ENCODE results near the gene PSMD13.
"Not testable (repeated sequence)": the region's sequence is repeated elsewhere in the genome, so short reads cannot be mapped to it uniquely, and the experiment has no call there.

PSMD13 gene

GRCh38 chr11:236774-237767 is at the start of gene PSMD13:
Gene PSMD13 (plus strand): TSS chr11:236976. CDS start chr11:237050, 74 bp downstream.
- peak; percentile 95 for DNase-seq

DNA sequence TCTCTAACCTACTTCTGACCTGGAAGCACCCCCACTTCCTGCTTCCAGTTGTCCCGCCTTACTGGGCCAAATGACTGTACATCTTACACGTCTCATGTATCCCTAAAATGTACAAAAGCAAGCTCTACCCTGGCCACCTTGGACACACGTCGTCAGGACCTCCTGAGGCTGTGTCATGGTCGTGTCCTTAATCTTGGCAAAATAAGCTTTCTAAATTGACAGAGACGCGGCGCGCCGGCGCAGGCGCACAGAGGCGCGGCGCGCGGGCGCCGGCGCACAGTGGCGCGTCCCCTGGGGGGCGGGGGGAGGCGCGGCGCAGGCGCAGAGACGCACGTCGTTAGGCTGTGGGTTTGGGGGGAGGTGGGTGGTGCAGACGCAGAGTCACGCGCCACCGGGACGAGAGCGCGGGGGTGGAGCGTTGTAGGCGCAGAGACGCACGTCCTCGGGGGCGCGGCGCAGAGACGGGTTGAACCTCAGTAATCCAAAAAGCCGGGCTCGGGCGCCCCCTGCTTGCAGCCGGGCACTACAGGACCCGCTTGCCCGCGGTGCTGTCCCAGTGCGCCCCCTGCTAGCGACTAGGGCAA is 47.5 kb upstream of the PSMD13 start:
- not testable (repeated sequence) for DNase-seq

- DNase-seq: not testable (repeated sequence)
These were observed 46.9 kb upstream of the PSMD13 start for GRCh38 chr11:189843-190311.

DNA sequence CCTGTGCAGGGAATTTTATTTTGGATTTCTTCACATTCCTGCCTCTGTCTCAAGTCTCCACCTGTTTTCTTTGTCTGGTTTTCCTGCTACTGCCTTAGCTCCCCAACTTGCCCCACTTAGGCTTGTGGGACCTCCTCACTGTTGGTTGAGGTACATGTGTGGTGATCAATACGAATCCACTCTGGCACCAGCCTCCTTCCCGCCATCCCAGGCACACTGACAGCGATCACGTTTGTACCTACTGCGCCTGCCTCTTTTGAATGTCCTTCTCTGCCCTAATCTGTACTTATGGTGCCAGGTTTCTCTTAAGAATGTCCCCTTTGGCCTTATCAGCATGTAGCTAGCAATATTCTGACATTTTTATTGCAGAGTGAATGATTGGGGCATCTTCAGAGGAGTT is 46.2 kb upstream of the PSMD13 start:
- not testable (repeated sequence) for DNase-seq

GRCh38 chr11:191490-192478 is 45.0 kb upstream of the PSMD13 start:
- not testable (repeated sequence) for DNase-seq

GRCh38 chr11:192674-193128 is 44.1 kb upstream of the PSMD13 start, which contains the start of gene SCGB1C1:
Gene SCGB1C1 (plus strand): TSS chr11:193078. CDS start chr11:193100, 22 bp downstream.
- not testable (repeated sequence) for DNase-seq

- not testable (repeated sequence) for DNase-seq
These were observed 43.3 kb upstream of the PSMD13 start for GRCh38 chr11:193481-193880.

GRCh38 chr11:196786-197731 is 39.7 kb upstream of the PSMD13 start:
- no peak for DNase-seq

- DNase-seq: no peak
These were observed 39.0 kb upstream of the PSMD13 start for GRCh38 chr11:197741-198235.

GRCh38 chr11:198236-198806 is 38.5 kb upstream of the PSMD13 start:
- no peak for DNase-seq

DNA sequence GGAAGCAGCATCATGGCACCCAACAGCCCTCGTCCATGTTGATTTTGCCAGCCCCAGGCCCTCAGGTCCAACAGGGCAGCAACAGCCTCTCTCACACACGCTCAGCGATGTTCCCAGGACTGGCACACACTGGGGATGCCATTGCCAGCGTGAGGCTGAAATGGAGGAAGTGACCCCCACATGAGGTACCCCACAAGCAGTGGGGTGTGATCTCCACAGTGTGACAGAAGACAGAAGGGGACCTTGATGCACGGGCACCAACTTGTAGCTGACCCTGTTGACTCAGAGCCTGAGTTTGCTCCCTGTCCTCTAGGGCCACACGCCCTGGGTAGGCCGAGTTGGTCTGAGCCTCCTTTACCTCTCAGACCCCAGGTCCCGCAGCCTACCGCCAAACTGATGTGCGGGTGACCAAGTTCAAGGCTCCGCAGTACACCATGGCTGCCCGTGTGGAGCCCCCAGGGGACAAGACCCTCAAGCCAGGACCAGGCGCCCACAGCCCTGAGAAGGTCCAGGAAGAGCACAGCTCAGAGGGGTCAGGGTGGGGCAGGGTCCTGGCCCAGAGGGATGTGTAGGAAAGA is 37.7 kb upstream of the PSMD13 start:
- DNase-seq: no peak

DNA sequence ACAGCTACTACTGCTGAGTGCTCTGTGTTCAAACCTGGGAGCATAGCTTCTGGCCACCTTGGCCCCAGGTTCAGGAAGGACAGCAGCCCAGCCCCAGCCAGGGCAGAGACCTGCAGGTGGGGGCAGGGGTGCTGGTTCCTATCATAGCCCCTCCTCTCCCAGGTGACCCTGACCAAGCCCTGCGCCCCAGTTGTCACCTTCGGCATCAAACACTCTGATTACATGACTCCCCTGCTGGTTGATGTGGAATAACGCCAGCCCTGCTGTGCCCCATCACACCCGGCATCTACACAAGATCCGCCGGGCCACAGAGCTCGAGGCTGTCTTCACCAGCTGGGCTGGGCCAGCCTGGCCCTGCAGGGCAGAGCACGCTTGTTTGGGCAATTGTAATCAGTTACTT is 37.0 kb upstream of the PSMD13 start:
- no peak for DNase-seq

- no peak for DNase-seq
These were observed 36.4 kb upstream of the PSMD13 start for GRCh38 chr11:200224-201003.

DNA sequence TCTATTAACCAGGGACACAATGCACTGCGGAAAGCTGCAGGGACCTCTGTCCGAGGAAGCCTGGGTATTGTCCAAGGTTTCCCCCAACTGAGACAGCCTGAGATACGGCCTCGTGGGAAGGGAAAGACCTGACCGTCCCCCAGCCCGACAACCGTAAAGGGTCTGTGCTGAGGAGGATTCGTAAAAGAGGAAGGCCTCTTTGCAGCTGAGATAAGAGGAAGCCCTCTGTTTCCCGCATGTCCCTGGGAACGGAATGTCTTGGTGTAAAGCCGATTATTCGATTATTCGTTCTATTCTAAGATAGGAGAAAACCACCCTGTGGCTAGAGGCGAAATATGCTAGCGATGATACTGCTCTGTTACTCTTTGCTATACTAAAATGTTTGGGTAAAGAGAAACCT is 34.8 kb upstream of the PSMD13 start:
- DNase-seq: no peak

DNA sequence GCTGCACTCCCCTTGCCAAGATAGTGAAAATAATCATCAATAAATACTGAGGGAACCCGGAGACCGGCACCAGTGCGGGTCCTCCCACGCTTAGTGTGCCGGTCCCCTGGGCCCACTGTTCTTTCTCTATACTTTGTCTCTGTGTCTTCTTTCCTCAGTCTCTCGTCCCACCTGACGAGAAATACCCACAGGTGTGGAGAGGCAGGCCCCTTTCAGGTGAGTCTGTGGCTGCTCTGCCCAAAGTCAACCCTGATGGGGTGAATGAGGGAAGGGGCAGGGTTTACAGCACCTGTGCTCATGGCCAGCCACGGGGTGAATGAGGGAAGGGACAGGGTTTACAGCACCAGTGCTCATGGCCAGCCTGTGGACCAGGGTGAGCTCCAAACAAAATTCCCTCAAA is 34.3 kb upstream of the PSMD13 start:
- DNase-seq: no peak

DNA sequence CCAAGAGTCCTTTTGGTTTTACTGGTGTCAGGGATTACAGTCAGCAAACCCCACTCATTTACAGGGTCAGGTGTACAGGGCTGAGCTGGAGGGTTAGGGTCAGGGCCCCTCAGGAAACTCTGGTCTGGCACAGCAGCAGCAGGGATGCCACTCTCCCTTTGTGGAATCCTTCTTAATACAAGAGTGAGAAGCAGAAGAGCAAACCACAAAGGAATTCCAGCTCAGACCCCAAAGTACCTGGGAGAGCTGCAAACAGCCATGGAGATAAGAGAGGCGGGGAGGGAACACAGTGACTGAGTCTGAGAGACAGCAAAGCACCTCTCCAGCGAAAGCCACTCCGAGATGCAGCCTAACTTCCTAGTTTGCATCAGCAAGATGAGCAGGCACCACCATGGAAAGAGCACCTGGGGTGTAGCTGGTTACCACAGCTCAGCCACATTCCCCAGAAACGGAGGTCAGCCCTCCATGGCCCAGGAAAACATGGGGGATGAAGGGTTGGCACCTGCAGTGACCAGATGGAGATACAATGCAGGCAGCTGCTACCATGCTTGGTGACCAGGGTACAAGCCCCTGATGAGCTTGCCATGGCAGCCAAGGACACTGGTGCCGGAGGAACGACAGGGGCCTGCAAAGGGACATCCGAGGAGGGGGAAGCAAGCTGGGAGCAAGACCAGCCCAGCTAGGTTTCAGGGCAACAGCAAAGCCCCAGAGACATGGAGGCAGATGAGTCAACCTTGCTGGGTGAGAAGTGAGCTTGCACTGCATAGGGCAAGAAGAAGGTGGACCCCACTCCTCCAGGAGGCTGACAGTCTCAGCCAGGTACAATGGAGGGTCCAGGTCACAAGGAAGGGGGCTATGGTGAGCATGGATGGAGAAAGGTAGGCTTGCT is 33.5 kb upstream of the PSMD13 start:
- DNase-seq: no peak

GRCh38 chr11:203945-204586 is 32.7 kb upstream of the PSMD13 start:
- DNase-seq: no peak

- DNase-seq: no peak
These were observed 32.1 kb upstream of the PSMD13 start for GRCh38 chr11:204587-205109.
